ENCODE results near the gene OR6C70.
"Not testable (repeated sequence)": the region's sequence is repeated elsewhere in the genome, so short reads cannot be mapped to it uniquely, and the experiment has no call there.

Gene OR6C70

DNA sequence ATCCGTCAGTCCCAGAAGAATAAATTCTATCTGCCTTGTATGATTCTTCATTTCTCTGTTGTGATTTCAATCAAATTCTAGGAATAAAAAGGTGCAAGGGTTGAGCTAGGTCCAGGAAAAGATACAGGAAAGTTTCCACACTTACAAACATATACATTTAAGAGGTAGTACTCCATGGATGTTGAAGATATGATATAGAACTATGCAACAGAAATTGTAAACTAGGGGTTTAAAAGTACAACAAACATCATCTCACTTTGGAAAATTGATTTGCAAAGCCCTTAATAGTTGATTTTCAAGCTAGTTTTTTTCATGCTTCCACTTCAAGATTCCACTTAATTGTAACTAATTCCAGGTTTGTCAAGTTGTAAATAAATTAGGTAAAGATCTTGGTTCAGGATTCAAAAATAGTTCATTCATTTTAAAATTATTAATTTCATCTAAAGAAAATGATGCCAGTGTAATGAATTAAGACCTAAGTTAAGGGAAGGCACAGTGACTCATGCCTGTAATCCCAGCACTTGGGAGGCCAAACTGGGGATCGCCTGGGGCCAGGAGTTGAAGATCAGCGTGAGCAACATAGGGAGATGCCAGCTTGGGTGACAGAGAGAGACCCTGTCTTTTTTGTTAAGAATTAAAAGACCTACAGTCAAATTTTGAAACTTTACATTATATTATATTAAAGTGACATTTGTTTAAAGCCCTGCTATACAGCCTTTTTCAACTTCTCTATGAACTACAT is at the start of gene OR6C70:
Gene OR6C70, minus strand, starts transcription at position 51 of the 742 bp plus-strand sequence. Its CDS starts 0 bp downstream, at position 51.
- DNase-seq = no peak

DNA sequence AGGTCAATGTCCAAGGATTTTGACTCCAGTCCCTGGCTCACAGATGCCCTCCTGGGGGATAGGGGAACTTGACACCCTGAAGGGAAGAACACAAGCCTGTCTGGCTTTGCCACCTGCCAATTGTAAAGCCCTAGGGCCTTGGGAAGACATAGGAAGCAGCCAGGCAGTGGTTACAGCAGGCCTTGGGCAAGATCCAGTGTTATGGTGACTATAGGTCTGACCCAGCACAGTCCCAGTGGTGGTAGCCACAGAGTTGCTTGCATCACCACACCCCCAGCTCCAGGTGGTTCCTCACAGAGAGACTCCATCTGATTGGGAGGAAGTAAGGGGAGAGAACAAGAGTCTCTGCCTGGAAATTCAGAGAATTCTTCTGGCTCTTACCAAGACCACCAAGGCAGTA is 46.5 kb upstream of the OR6C70 start:
- DNase-seq = no peak

DNA sequence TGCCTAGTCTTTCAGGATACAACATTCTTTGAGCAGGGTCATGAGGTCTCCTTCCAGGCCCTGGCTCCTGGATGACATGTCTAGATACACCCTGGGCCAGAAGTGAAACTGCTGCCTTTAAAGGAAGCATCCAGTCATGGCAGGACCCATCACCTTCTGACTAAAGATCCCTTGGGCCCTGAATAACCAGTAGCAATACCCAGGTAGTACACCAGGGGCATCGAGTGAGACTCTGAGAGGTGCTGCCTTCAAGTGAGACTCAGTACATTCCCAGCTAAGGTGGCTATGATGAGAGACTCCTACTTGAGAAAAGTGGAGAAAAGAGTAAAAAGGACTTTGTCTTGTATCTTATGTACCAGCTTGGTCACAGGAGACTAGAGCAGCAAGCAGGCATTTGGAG is 45.8 kb upstream of the OR6C70 start:
- no peak for DNase-seq

DNA sequence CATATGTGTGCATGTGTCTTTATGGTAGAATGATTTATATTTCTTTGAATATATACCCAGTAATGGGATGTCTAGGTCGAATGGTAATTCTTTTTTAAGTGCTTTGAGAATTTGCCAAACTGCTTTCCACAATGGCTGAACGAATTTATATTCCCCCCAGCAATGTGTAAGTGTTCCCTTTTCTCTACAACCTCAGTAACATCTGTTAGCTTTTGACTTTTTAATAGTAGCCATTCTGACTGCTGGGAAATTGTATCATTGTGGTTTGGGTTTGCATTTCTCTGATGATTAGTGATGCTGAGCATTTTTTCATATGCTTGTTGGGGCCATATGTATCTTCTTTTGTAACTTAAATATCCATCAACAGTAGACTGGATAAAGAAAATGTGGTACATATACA is 31.7 kb upstream of the OR6C70 start:
- no peak for DNase-seq

DNA sequence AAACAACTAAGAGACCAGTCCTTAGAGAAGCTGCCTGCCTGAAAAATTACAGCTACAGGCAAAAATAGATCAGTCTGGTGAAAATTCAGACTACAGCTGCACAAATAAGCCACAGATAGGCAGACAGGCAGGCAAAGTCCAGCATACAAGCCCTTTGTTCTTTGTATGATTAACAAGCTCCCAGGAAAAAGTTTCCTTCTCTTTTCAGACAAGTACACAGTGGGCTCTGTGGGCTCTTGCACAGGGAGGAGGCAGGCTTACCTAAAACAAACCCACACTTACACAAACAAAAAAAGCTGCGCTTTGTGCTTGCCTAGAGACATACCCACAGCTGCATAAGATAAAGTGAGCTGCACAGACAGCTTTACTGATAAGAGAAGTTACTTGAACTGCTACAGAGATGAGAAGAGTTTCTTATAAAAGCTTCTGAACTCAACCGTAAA is 29.9 kb upstream of the OR6C70 start:
- DNase-seq = no peak

DNA sequence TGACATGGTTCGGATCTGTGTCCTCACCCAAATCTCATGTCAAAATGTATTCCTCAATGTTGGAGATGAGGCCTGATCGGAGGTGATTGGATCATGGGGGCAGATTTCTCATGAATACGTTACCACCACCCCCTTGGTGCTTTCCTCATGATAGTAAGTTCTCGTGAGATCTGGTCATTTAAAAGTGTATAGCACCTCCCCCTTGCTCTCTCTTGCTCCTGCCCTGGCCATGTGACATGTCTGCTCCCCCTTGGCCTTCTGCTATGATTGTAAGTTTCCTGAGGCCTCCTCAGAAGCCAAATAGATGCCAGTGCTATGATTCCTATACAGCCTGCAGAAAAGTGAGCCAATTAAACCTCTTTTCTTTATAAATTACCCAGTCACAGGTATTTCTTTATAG is 29.3 kb upstream of the OR6C70 start:
- no peak for DNase-seq

DNA sequence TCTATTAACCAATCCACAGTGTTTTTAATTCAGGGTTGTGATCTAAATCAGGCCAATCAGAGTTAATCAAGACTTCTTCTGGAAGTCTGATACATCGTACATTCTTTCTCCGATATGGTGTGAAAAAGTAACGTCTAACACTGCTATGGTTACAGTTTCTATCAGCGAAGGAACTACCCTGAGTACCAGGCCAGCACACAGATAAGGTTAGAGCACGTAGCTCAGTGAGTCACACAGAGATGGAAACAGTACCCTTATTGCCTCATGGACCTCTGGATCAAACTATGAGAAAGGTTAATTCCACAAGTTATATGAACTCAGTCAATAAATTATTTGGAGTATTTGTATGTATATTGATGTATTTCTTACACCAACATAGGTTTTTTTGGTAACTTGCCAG is 25.6 kb upstream of the OR6C70 start:
- DNase-seq = no peak

DNA sequence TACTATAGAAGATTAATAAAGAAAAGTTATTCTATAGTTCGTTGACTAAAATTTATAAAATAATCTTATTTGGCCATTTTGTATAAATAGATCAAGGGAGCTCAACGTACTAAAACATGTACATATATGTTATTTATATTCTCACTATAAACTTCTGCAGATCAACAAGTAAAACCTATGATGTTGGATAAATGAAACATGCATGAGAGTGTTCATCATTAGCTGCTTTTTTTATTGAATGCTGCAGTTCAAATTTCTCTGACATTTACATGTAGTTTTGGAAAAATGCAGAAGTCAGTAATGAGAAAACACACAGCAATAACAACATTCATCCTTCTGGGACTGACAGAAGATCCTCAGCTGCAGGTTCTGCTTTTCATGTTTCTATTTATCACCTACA is 22.1 kb upstream of the OR6C70 start, which contains the start of gene OR6C68:
Gene OR6C68, plus strand, starts transcription at position 301 of the 400 bp plus-strand sequence. Its CDS starts 0 bp downstream, at position 301.
- DNase-seq = no peak

DNA sequence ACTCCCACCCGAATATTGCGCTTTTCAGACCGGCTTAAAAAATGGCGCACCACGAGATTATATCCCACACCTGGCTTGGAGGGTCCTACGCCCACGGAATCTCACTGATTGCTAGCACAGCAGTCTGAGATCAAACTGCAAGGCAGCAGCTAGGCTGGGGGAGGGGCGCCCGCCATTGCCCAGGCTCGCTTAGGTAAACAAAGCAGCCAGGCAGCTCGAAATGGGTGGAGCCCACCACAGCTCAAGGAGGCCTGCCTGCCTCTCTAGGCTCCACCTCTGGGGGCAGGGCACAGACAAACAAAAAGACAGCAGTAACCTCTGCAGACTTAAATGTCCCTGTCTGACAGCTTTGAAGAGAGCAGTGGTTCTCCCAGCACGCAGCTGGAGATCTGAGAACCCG is 14.3 kb upstream of the OR6C70 start:
- not testable (repeated sequence) for DNase-seq

DNA sequence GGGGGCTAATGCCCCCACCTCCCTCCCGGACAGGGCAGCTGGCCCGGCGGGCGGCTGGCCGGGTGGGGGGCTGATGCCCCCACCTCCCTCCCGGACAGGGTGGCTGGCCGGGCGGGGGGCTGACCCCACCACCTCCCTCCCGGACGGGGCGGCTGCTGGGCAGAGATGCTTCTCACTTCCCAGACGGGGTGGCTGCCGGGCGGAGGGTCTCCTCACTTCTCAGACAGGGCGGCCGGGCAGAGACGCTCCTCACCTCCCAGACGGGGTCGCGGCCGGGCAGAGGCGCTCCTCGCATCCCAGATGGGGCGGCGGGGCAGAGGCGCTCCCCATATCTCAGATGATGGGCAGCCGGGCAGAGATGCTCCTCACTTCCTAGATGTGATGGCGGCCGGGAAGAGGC is 9.2 kb upstream of the OR6C70 start:
- DNase-seq = not testable (repeated sequence)

DNA sequence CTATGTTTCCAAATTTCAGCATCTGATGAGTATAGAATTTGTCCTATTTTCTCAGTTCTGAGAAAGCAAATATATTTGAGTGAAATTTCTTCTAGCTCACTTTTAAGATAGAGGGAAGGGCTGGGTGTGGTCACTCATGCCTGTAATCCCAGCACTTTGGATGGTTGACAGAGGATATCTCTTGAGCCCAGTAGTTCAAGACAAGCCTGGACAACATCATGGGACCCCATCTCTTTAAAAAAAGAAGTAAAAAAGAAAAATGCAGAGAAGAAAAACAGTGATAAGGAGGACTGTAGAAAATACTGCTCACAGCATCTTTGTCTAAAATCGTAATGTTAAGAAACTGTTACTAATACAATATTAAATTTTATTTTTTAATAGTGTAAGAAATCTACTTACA is 2.3 kb upstream of the OR6C70 start:
- DNase-seq = no peak

DNA sequence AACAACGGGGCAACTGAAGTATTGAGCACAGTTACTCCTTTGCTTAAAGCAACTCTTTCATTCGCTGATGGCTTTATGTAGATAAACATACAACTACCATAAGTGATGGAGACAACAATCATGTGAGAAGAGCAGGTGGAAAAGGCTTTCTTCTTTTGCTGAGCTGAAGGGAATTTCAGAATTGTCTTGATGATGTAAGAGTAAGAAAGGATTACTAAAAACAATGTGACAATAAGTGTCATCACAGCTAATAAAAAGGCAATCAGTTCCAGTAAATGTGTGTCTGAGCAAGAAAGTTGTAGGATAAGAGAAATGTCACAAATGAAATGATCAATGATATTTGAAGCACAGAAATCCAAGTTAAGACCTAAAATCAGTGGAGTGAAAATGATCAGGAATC is 647 bp downstream of the OR6C70 start:
- no peak for DNase-seq

DNA sequence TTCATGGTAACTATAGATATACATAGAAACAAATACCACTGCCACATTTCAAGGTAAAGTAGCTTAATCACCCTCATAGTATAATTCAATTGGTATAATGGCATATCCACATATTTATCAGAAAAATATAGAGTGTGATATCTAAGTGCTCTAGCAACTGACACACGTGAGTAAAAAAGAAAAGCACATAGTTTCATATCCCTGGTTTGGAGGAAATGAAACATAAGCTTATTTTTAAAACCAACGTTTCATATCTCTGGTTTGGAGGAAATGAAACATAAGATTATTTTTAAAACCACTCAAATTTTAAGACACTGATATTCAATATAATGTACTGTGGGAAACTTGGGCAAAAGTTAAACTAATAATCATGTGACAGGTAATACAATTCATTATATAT is 2.1 kb downstream of the OR6C70 start:
- no peak for DNase-seq

DNA sequence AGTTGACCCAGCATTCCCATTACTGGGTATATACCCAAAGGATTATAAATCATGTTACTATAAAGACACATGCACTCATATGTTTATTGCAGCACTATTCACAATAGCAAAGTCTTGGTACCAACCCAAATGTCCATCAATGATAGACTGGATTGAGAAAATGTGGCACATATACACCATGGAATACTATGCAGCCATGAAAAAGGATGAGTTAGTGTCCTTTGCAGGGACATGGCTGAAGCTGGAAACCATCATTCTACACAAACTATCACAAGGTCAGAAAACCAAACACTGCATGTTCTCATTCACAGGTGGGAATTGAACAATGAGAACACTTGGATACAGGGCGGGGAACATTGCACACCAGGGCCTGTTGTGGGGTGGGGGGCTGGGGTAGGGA is 5.0 kb downstream of the OR6C70 start:
- DNase-seq = not testable (repeated sequence)

DNA sequence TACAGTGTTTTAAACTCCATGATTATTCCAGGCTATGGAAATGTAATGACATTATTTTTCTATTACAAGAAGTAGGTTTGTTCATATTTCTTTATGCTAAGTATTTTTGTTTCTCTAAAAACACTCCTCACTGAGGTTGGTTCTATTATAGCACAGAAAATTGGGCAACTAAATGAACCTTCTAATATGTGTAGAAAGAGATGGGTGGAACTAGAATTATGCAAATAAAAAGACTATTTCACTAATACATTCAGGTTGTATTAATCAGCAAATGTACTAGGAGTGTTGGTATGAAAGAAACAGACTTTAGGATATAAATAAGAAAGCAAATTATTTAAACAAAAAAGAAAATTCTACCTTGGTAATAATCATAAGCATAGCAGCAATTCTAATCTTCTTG is 21.1 kb downstream of the OR6C70 start:
- DNase-seq = no peak

DNA sequence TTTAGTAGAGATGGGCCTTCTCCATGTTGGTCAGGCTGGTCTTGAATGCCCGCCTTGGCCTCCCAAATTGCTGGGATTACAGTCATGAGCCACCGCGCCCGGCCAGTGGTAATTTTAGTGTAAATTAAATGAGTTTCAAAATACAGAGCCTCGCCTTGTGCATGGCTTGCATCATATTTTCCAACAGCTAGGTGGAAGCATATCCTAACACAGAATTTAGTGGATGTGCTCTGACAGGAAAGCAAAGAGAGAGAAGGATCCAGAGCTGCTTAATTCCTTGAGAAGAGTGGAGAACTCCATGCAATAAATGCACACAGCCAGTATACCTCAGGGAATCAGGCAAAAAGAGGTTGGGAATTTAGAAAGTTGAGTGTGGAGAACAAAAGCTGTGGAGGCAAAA is 23.6 kb downstream of the OR6C70 start:
- DNase-seq = no peak

DNA sequence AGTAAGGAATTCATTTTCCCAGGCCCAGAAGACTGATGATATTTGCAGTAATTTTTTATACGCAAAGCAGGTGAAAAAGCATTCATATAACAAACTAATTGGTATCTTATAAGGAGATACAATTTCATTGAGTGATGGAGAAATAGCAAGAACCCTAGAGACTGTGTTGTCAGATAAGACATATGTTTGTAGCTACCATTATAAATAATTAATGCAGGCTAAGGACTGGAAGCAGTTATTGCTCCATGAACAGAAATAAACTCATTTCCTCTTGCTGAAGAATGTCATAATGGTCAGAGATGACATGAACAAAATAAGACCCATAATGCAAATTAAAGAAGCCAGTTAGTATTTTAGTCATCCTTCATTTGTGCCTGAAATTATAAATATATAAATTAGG is 24.6 kb downstream of the OR6C70 start:
- no peak for DNase-seq

DNA sequence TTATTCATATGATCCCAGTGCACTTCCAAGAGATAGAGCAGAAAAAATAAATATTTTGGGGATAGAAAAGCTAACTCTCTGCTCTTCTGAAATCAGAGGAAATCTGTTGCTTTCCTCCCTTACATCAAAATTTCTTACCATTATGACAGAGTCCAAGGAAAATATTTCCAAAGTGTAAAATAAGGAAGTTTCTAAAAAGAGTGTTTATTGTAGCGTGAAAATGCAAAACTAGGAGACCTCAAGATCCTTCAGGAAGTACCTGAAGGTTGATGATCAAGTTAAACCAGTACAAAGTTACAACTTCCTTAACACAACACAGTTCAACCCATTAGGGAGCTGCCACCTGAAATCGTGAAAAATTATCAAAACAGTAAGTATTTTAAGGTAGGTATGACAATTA is 26.2 kb downstream of the OR6C70 start, which contains the start of gene OR6C2:
Gene OR6C2, plus strand, starts transcription at position 301 of the 400 bp plus-strand sequence. CDS start 8,138 bp downstream, outside the sequence.
- DNase-seq = no peak

DNA sequence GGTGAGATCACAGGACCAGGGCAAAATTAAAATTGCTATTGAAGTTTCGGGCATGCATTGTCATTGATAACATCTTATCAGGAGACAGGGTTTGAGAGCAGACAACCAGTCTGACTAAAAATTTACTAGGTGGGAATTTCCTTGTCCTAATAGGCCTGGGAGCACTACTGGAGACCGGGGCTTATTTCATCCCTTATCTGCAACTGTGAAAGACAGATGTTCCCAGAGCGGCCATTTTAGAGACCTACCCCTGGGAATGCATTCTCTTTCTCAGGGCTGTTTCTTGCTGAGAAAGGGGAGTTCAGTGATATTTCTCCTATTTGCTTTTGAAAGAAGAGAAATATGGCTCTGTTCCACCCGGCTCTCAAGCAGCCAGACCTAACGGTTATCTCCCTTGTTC is 28.7 kb downstream of the OR6C70 start:
- not testable (repeated sequence) for DNase-seq

DNA sequence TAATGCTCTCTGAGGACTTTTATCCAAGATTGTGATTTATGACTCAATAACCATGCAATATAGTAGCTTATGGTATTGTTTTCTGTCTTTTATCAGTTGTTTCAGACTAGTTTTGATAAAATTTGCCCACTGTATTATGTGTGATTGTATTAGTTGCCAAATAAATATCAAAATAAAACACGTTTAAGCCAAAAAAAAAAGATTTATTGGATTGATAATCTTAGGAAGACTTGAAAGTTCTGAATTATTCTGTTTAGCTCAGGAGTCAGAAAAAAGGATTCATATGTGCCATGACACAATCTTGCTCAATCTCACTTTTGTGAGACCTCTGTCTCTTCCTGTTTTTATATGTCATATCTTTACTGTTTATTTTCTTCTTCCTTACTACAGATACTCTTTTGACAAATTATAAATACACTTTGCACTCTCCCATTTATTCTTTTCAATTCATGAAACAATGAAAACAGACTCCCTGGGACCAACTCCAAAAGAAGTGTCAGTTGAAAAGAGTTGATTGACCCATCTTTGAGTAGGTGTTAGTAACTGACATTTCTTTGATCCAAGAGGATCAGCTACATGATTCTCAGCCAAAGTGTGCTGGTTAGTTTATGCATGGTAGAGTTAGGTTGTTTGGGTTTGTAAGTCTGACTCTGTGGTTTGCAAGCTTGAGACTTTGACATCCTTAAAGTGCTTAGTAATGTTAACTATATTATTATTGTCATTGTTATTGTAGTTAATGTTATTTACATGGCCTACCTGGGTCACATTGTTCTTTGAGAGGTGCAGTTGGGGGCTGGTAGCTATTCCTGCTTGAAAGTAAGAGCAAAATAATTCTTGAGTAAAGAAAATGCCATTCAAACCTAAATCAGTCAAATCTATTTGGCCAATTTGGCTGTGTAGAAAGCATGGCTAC is 41.4 kb downstream of the OR6C70 start:
- no peak for DNase-seq

DNA sequence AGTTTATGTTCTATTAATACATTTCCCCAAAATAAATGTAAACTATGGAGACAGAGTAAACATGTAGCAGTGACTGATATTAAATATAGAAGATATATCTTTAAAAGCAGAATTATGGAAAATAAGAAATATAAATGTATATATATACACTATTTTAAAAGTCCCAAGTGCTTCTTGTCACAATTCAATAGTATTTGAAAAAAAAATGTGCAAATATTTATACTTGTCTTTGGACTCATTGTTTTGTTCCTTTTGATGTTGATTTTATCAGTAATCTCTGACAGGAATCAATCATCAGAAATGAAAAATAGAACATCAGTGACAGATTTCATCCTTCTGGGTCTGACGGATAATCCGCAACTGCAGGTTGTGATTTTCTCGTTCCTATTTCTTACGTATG is 44.0 kb downstream of the OR6C70 start, which contains the start of gene OR6C76:
Gene OR6C76, plus strand, starts transcription at position 301 of the 400 bp plus-strand sequence. Its CDS starts 0 bp downstream, at position 301.
- DNase-seq = no peak

DNA sequence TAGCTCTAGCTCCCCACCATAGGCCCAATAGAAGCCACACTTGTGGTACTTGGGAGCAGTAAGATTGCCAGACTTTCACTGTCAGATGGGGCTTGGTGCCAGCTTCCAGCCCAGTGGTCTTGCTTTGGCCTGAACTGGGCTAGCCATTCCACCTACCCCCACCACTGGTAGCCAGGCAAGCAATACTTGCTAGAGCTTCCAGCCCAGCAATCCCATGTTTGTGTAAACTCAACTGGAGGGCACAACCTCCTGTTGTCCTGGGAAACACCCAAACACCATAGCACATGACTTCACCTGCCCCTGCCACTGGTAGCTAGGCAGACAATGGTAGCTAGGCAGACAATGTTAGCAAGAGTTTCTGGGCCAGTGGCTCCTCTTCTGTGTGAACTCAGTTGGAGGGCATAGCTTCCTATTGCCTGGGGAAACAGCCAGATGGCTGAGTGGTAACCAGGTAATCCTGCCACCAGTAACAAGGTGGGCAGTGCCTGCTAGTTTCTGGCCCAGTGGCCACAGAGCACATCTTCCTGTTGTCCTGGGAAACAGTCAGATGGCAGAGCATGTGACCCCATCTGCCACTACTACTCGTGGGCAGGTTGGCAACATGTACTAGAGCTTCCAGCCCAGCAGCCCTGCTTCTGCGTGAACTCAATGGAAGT is 49.5 kb downstream of the OR6C70 start:
- no peak for DNase-seq
